ENCODE results near the gene TRABD2B.

TRABD2B gene

DNA sequence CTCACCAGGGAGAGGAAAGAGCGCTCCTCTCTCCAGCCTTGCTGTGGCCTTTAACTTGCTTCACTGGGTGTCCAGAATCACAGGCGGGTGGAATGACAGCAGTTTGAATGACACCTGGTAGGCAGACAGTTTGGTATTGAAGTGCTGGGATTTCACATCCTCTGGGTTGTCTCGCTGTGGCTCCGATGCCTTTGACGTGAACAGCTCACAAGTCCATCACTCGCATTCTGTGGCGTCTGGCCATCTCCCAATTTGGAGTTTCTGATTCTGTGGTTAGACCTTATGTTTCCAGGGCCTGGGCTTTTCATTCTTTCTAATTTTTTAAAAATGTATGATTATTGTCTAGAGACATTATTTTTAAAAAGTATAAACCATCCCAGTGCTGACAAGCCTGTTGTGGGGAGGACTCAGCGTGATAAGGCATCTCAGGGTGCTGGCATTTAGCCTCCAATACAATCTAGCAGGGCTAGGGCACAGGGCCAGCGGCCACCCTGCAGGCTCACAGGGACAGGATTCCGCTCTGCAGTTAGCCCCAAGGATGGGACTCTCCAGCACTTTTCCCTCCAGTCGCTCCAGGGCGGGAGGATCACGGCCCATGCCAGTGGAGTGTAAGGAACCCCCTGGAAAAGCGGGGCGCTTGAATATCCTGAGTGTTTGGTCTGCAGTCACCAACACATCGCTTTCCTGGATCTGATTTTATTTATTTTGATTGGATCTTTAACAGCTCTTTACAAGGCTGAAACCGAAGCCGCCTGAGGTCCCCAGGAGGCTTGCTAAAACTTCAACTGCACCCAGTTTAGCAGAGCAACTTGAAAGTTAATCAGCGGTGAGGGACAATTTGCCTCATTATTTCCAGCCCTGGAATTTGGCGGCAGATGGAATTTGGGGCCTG, 178.3 kb downstream of the TRABD2B start:
- no peak for TF ChIP-seq RAD21 (IDR thresholded peaks at IDR 0.05; ENCODE audit: low read depth)
- no peak for TF ChIP-seq FOXM1 (IDR thresholded peaks at IDR 0.05; ENCODE audit: borderline replicate concordance, low read depth)
- TF ChIP-seq, protein P1, sequence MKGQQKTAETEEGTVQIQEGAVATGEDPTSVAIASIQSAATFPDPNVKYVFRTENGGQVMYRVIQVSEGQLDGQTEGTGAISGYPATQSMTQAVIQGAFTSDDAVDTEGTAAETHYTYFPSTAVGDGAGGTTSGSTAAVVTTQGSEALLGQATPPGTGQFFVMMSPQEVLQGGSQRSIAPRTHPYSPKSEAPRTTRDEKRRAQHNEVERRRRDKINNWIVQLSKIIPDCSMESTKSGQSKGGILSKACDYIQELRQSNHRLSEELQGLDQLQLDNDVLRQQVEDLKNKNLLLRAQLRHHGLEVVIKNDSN (IDR thresholded peaks at IDR 0.05) = no peak
- no peak for TF ChIP-seq EGR1 (IDR thresholded peaks at IDR 0.05)
- no peak for TF ChIP-seq TCF12 (IDR thresholded peaks at IDR 0.05; ENCODE audit: low read depth)
- TF ChIP-seq EP300 (IDR thresholded peaks at IDR 0.05; ENCODE audit: borderline replicate concordance) = no peak
- no peak for TF ChIP-seq YY1 (IDR thresholded peaks at IDR 0.05; ENCODE audit: low read depth)
- TF ChIP-seq, protein P2, sequence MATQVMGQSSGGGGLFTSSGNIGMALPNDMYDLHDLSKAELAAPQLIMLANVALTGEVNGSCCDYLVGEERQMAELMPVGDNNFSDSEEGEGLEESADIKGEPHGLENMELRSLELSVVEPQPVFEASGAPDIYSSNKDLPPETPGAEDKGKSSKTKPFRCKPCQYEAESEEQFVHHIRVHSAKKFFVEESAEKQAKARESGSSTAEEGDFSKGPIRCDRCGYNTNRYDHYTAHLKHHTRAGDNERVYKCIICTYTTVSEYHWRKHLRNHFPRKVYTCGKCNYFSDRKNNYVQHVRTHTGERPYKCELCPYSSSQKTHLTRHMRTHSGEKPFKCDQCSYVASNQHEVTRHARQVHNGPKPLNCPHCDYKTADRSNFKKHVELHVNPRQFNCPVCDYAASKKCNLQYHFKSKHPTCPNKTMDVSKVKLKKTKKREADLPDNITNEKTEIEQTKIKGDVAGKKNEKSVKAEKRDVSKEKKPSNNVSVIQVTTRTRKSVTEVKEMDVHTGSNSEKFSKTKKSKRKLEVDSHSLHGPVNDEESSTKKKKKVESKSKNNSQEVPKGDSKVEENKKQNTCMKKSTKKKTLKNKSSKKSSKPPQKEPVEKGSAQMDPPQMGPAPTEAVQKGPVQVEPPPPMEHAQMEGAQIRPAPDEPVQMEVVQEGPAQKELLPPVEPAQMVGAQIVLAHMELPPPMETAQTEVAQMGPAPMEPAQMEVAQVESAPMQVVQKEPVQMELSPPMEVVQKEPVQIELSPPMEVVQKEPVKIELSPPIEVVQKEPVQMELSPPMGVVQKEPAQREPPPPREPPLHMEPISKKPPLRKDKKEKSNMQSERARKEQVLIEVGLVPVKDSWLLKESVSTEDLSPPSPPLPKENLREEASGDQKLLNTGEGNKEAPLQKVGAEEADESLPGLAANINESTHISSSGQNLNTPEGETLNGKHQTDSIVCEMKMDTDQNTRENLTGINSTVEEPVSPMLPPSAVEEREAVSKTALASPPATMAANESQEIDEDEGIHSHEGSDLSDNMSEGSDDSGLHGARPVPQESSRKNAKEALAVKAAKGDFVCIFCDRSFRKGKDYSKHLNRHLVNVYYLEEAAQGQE (IDR thresholded peaks at IDR 0.05; ENCODE audit: low read depth) = no peak
- no peak for TF ChIP-seq ZBTB7A (IDR thresholded peaks at IDR 0.05; ENCODE audit: low read depth)
- TF ChIP-seq, protein P3, sequence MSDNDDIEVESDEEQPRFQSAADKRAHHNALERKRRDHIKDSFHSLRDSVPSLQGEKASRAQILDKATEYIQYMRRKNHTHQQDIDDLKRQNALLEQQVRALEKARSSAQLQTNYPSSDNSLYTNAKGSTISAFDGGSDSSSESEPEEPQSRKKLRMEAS (IDR thresholded peaks at IDR 0.05) = no peak
- TF ChIP-seq CREB1 (IDR thresholded peaks at IDR 0.05; ENCODE audit: low read depth) = no peak
- no peak for TF ChIP-seq TAF1 (IDR thresholded peaks at IDR 0.05; ENCODE audit: low read depth)
- no peak for TF ChIP-seq TEAD4 (IDR thresholded peaks at IDR 0.05)
- no peak for TF ChIP-seq CEBPB (IDR thresholded peaks at IDR 0.05)
- TF ChIP-seq NFIC (IDR thresholded peaks at IDR 0.05) = no peak

DNA sequence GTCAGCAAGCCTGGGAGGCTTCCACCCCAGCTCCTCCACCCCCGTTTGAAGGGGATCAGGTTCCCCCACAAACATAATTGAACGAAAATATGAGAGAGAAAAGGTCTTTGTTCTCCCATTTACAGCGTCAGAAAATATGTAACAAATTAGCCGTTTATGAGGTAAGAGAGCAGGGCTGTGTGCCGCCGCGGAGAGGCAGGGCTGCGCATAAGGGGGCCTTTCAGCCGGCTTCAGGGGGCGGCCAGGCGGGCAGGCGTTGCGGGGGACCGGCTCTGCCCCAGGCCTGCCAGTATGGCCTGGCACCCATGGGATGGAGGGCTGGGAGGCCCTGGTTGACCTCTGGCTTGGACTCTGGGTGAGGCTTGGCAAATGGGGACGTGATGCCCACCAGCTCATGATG, 179.3 kb downstream of the TRABD2B start:
- TF ChIP-seq TCF12 (IDR thresholded peaks at IDR 0.05; ENCODE audit: low read depth) = no peak
- TF ChIP-seq CREB1 (IDR thresholded peaks at IDR 0.05; ENCODE audit: low read depth) = no peak
- TF ChIP-seq YY1 (IDR thresholded peaks at IDR 0.05; ENCODE audit: low read depth) = no peak
- no peak for TF ChIP-seq TEAD4 (IDR thresholded peaks at IDR 0.05)
- TF ChIP-seq, protein P3 (IDR thresholded peaks at IDR 0.05) = no peak
- TF ChIP-seq, protein P1 (IDR thresholded peaks at IDR 0.05) = no peak

DNA sequence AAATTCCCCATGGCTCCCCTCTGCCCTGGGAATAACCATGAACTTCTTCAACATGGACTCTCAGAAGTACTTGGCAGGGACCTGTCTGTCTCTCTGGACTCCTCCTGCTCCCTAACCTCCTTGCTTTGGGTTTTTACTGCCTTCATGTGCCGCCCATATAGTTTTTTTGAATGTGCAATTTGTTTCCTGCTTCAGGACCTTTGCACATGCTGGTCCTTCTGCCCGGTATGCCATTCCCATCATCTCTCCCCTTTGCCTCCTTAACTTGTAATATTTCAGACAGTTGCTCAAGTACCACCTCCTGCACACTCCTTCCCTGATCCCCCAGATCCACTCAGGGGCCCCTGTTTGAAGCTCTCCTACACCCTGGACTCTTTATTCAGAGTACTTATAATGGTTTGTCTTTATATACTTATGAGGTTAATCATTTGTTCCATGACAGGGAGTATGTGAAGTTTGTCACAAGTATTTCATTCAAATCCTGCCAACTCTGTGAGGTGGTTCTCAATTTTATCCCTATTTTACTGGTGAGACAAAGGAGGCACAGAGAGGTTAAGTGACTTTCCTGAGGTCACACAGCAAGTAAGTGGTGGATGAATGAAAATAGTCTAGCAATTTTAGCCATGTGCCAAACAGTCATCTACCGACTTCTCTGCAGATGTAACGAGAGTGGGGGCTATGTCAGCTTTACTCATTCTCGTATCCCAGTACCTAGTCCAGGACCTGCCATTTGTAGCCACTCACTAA, 180.7 kb downstream of the TRABD2B start:
- TF ChIP-seq TAF1 (IDR thresholded peaks at IDR 0.05; ENCODE audit: low read depth) = no peak
- TF ChIP-seq FOXM1 (IDR thresholded peaks at IDR 0.05; ENCODE audit: borderline replicate concordance, low read depth) = no peak
- no peak for TF ChIP-seq TCF12 (IDR thresholded peaks at IDR 0.05; ENCODE audit: low read depth)
- TF ChIP-seq NFIC (IDR thresholded peaks at IDR 0.05) = no peak
- TF ChIP-seq TEAD4 (IDR thresholded peaks at IDR 0.05) = no peak
- TF ChIP-seq, protein P2 (IDR thresholded peaks at IDR 0.05; ENCODE audit: low read depth) = no peak
- TF ChIP-seq, protein P3 (IDR thresholded peaks at IDR 0.05) = no peak
- no peak for TF ChIP-seq CEBPB (IDR thresholded peaks at IDR 0.05)
- TF ChIP-seq, protein P1 (IDR thresholded peaks at IDR 0.05) = no peak
- no peak for TF ChIP-seq CREB1 (IDR thresholded peaks at IDR 0.05; ENCODE audit: low read depth)
- no peak for TF ChIP-seq YY1 (IDR thresholded peaks at IDR 0.05; ENCODE audit: low read depth)
- TF ChIP-seq EP300 (IDR thresholded peaks at IDR 0.05; ENCODE audit: borderline replicate concordance) = no peak
- no peak for TF ChIP-seq ZBTB7A (IDR thresholded peaks at IDR 0.05; ENCODE audit: low read depth)
- TF ChIP-seq EGR1 (IDR thresholded peaks at IDR 0.05) = no peak
- no peak for TF ChIP-seq RAD21 (IDR thresholded peaks at IDR 0.05; ENCODE audit: low read depth)

DNA sequence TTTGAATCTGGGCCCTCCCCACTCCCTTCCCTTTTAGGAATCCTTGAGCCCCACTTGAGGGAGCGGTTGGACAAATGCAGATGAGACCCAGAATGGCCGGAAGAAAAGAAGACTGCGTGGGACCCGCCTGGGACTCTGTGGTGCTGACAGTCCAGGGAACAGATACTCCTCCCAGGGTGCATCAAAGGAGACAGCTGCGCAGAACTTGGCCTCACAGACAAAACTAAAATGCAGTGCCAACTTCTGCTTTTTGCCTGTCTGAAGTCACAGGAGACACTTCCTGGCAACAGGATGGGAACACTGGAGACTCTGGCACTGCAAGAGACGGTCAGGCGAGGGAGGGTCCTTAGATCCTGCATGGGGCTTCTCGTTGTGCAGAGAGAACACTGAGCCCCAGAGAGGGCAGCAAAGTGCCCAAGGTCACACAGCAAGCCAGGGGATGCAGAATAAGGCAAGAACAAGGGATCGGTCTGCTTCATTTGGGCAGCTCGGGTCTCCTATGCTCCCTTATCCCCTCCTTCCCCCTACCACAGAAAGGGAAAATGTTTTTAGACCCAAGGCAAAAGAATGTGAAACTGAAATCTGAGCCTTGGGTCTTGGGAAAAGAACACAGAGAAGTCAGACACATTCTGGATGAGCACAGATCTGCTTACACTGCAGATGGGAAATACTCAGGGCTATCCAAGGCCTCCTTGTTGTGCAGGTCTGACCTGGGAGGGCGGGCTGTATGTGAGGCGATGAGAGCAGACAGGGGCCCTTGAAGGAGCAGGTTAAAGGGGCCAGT, 182.4 kb downstream of the TRABD2B start:
- TF ChIP-seq EP300 (IDR thresholded peaks at IDR 0.05; ENCODE audit: borderline replicate concordance) = no peak
- no peak for TF ChIP-seq TAF1 (IDR thresholded peaks at IDR 0.05; ENCODE audit: low read depth)
- no peak for TF ChIP-seq CREB1 (IDR thresholded peaks at IDR 0.05; ENCODE audit: low read depth)
- no peak for TF ChIP-seq NFIC (IDR thresholded peaks at IDR 0.05)
- no peak for TF ChIP-seq CEBPB (IDR thresholded peaks at IDR 0.05)
- no peak for TF ChIP-seq YY1 (IDR thresholded peaks at IDR 0.05; ENCODE audit: low read depth)
- TF ChIP-seq, protein P1 (IDR thresholded peaks at IDR 0.05) = no peak
- no peak for TF ChIP-seq TCF12 (IDR thresholded peaks at IDR 0.05; ENCODE audit: low read depth)
- no peak for TF ChIP-seq FOXM1 (IDR thresholded peaks at IDR 0.05; ENCODE audit: borderline replicate concordance, low read depth)
- TF ChIP-seq, protein P3 (IDR thresholded peaks at IDR 0.05) = no peak
- TF ChIP-seq TEAD4 (IDR thresholded peaks at IDR 0.05) = no peak
- TF ChIP-seq ZBTB7A (IDR thresholded peaks at IDR 0.05; ENCODE audit: low read depth) = no peak
- TF ChIP-seq, protein P2 (IDR thresholded peaks at IDR 0.05; ENCODE audit: low read depth) = no peak
- TF ChIP-seq EGR1 (IDR thresholded peaks at IDR 0.05) = no peak
